Measurements from ENCODE around the gene CA11. TPM values are rescaled to one million over a fixed set of nuclear protein-coding genes. Genes with fewer than 3 reads are reported as not detected.
A peak's percentile ranks its signal among the peaks of the same experiment; 100 is the strongest.
"Not testable (repeated sequence)": the region's sequence is repeated elsewhere in the genome, so short reads cannot be mapped to it uniquely, and the experiment has no call there.

CA11 gene
- total RNA-seq, 1 experiment from 2014 or later: 2.4 TPM

DNA sequence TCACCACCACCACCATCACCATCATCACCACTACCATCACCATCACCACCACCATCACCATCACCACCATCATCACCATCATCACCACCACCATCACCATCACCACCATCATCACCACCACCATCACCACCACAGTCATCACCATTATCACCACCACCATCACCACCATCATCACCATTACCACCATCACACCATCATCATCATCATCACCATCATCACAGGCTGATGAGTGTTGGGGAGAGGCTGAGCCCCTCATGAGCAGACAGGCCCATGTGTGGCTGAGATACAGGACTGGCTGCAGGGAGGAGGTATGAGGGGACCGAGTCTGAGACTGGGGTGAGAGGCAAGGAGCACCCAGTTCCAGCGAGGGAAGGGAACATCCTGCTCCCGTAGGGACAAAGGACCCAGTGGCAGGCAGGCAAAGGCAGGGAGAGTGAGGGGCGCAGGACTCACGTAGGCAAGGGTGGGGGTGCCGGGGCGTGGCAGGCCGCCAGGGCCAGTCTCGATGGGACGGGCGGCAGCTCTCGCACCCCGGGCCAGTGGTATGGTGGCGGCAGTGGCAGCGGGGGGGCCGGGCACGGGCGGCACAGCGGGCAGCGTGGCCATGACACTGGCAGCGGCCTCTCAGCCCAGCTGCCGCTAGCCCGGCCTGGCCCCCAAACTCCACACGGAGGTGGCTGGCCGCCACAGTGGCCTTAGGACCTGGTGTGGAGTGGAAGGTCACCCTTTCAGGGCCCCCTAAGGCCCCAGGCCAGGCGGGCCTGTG is 24.1 kb upstream of the CA11 start:
- DNase-seq (ENCODE audit: low read depth): no peak

GRCh38 chr19:48668761-48669160 is 22.8 kb upstream of the CA11 start:
- DNase-seq (ENCODE audit: low read depth): no peak

- DNase-seq (ENCODE audit: low read depth): no peak
Measured at GRCh38 chr19:48668332-48668731, 22.3 kb upstream of the CA11 start.

DNA sequence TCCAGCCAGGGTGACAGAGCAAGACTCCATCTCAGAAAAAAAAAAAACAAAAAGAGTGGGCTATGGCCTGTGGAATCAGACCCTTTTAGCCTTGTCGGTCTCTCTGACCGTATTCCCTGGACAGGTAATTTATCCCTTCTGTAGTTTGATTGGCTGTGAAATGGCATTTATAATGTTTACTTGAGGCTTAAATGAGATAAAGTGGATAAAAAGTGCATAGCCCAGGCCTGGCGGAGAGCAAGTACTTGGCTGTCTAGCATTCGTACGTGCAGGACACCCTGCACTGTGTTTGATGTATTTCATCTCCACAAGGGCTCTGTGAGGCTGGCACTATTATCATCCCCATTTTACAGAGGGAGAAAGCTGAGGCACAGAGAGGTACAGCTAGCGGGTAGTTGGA is 19.8 kb upstream of the CA11 start:
- no peak for DNase-seq (ENCODE audit: low read depth)

GRCh38 chr19:48664476-48664875 is 18.5 kb upstream of the CA11 start:
- no peak for DNase-seq (ENCODE audit: low read depth)

GRCh38 chr19:48663667-48664066 is 17.7 kb upstream of the CA11 start:
- no peak for DNase-seq (ENCODE audit: low read depth)

DNA sequence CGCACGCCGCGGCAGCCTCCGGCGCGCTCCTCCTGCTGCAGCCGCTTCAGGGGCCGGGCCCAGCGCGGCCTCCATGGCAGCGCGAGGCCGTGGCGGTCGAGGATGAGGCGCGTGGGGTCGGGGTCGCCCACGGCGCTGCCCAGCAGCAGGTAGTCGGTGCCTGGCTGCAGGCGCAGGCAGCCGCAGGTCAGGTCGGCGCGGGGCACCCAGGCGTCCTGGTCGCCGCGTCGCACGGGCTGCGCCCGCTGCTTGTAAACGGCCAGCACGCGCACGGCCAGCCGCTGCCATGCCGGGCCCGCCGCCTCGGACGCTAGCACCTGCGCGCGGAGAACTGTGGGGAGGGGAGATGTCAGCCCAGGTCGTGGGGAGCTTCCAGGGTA is 15.7 kb upstream of the CA11 start:
- DNase-seq (ENCODE audit: low read depth): no peak

DNA sequence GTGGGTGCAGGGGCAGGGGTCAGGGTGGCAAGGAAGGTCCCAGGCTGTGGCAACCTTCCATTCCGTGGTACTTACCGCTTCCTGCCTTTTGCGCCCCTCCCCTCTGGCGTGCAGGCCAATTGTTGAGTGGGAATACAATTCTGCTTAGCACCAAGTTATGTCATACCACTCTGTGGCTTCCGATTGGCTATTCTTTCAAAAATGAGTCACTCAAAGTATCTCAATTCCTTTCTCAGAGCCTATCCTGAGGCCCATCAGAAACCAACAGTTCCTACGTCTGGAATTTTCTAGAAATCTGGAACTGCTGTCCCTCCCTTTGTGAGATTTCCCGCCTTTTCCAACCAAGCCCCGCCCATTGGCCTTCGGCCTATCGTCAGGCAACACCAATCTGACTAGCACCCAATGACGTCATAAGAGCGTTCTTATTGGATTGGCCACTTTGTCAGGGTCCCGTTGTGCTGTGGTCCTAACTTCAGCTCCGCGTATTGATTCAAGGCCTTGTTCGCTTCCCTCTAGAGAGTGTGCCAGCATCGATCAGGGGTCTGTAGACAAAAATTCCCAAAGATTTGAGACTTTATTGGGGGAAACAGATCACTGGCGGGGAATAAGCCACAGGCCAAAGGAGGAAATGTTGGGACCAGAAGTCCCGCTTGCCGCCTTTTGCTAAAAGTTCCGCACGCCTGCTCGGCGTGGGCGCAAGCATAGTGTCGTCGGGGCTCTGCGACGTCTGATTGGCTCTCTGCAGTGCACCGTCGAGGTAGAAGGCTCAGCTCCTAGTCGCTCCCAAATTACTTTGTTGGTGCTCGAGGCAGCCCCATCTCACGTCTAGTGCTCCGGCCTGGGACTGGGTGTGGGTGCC is 15.1 kb upstream of the CA11 start:
- DNase-seq (ENCODE audit: low read depth): peak; percentile 94

DNA sequence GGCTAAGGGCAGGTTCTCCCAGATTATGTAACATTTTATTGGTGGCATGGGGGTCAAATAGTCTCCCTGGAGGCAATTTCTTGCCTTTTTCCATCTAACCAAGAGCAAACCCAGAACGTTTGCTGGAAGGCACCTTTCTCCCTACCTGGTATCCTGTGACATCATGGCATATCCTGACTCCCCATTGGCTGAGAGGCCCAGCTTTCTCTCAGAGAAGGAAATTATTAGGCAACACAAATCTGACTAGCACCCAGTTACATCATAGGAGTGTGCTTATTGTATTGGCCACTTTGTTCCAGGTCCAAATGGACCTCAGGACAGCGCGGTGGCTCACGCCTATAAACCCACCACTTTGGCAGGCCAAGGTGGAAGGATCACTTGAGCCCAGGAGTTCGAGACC is 13.8 kb upstream of the CA11 start:
- no peak for DNase-seq (ENCODE audit: low read depth)

GRCh38 chr19:48658483-48658882 is 12.5 kb upstream of the CA11 start:
- DNase-seq (ENCODE audit: low read depth): no peak

GRCh38 chr19:48657828-48658227 is 11.8 kb upstream of the CA11 start:
- DNase-seq (ENCODE audit: low read depth): not testable (repeated sequence)

DNA sequence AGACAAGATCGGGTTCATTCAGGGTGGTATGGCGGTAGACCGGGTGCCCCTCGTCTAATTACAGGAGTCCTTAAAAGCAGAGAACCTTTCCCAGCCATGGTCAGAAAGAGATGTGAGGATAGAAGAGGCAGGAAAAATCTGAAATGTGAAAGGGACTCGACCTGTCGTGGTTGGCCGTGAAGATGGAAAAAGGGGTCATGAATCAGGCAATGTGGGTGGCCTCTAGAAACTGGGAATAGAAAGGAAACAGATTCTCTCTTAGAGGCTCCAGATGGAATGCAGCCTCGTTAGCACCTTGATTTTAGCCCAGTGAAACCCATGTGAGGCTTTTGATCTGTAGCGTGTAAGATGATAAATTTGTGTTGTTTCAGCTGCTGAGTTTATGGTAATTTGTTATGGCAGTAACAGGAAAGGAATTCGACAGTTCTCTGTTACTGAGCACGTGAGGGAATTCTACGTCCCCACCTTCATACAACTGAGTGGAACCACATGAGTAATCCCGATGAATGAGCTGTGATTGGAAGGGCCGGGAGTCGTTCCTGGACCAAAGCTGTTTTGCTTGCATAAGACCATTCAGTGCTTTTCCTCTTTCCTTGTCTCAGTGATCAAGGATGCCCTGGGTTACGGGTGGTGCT is 11.0 kb upstream of the CA11 start:
- peak; percentile 100 for DNase-seq (ENCODE audit: low read depth)

GRCh38 chr19:48654299-48655059 is 8.5 kb upstream of the CA11 start:
- no peak for DNase-seq (ENCODE audit: low read depth)

DNA sequence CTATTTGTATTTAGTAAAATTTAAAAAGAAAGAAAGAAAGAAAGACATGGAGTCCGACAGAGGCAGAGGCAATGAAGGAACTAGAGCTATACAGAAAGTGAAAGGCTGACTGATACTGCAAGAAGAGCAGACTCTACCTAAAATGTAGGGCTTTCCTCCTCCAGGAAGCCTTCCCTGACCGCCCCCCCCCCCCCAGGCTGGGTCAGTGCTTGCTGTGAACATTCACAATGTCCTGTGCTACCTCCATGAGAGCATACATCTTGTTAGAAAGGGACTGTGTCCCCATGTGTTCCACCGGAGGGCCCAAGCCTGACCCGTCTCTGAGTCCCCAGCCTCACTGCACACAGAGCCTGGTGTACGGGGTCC is 5.7 kb upstream of the CA11 start:
- DNase-seq (ENCODE audit: low read depth): no peak

GRCh38 chr19:48650974-48651682 is 5.1 kb upstream of the CA11 start:
- no peak for DNase-seq (ENCODE audit: low read depth)

DNA sequence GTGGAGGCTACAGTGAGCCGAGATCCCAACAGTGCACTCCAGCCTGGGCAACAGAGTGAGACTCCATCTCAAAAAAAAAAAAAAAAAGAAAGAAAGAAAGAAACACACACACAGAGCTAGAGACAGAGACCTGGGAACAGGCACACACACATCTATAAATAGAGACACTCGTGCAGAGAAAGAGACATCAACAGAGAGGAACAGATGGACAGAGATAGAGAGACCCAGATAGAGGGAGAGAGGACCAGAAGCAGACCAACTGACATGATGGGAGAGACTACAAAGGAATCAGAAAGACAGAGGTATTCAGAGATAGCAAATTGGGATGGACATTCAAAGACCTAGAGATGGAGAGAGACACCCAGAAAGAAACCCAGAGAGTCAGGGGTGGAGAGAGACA is 2.1 kb upstream of the CA11 start:
- DNase-seq (ENCODE audit: low read depth): no peak

- DNase-seq (ENCODE audit: low read depth): no peak
Measured at GRCh38 chr19:48646722-48647216, 782 bp upstream of the CA11 start.

GRCh38 chr19:48645620-48646000 is 377 bp downstream of the CA11 start:
- DNase-seq (ENCODE audit: low read depth): no peak

DNA sequence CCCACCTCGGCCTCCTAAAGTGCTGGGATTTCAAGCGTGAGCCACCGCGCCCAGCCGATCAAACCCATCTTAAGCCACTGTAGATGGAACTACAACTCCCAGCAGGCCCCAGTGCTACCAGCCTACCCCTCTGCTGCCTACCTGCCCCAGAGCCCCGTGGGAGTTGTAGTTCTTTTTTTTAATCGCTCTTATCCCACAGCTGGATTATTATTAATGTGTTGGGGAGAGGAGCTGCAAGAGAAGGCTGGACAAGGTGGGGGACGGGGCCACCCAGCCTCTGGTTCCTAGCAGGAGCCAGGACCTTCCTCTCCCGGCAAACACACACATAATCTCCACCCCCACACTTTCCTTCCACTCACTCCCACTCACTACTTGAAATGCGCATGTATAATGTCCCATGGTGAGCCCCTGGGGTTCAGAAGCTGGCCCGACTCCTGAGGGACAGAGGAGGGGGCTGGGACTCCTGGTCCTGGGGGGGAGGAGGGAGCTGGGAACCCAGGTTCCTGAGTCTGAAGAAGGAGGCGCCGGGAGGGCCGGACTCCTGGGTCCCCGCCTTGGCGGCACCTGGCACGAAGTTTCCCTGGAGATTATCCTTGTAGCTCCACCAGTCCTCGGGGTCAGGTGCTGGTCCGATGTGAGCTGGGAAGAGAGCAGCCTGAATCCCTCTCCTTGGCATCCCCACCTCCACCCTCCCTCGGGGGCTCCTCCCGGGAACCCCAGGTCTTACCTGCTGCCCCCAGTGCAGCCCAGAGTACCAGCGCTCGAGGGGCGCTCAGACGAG is 958 bp downstream of the CA11 start:
- peak; percentile 57 for DNase-seq (ENCODE audit: low read depth)

GRCh38 chr19:48644355-48644754 is 1.6 kb downstream of the CA11 start:
- DNase-seq (ENCODE audit: low read depth): no peak
